GM03348 (cell line): Measurements from ENCODE around the gene GLRX3.

Source experiments
- DNase-seq: peaks from one replicate; pipeline ENCODE4 v3.0.0; 2012; ENCODE audit warnings: low spot score

Gene GLRX3

GRCh38 chr10:130137659-130138478, 1.7 kb downstream of the GLRX3 start:
- DNase-seq: no peak

- DNase-seq: peak; percentile 40
Measured at GRCh38 chr10:130138479-130138866, 2.3 kb downstream of the GLRX3 start.

- DNase-seq: no peak
Measured at GRCh38 chr10:130140425-130140824, 4.2 kb downstream of the GLRX3 start.

GRCh38 chr10:130141038-130141437, 4.8 kb downstream of the GLRX3 start:
- DNase-seq: no peak

GRCh38 chr10:130141460-130141859, 5.3 kb downstream of the GLRX3 start:
- DNase-seq: no peak

- no peak for DNase-seq
Measured at GRCh38 chr10:130141878-130142277, 5.7 kb downstream of the GLRX3 start.

GRCh38 chr10:130146042-130146441, 9.9 kb downstream of the GLRX3 start:
- DNase-seq: no peak

- no peak for DNase-seq
Measured at GRCh38 chr10:130159192-130159794, 23.1 kb downstream of the GLRX3 start.

- DNase-seq: no peak
Measured at GRCh38 chr10:130160775-130161174, 24.6 kb downstream of the GLRX3 start.

- no peak for DNase-seq
Measured at GRCh38 chr10:130161331-130161730, 25.1 kb downstream of the GLRX3 start.

GRCh38 chr10:130167193-130167592, 31.0 kb downstream of the GLRX3 start:
- DNase-seq: no peak

GRCh38 chr10:130167707-130168106, 31.5 kb downstream of the GLRX3 start:
- DNase-seq: no peak

GRCh38 chr10:130169136-130169859, 33.1 kb downstream of the GLRX3 start:
- no peak for DNase-seq

GRCh38 chr10:130171196-130171595, 35.0 kb downstream of the GLRX3 start:
- no peak for DNase-seq

- no peak for DNase-seq
Measured at GRCh38 chr10:130174328-130174727, 38.1 kb downstream of the GLRX3 start.

- no peak for DNase-seq
Measured at GRCh38 chr10:130175074-130175473, 38.9 kb downstream of the GLRX3 start.

- DNase-seq: no peak
Measured at GRCh38 chr10:130177250-130177649, 41.1 kb downstream of the GLRX3 start.

GRCh38 chr10:130179640-130180039, 43.4 kb downstream of the GLRX3 start:
- no peak for DNase-seq

GRCh38 chr10:130180416-130180815, 44.2 kb downstream of the GLRX3 start:
- no peak for DNase-seq

- no peak for DNase-seq
Measured at GRCh38 chr10:130181858-130182257, 45.7 kb downstream of the GLRX3 start.

GRCh38 chr10:130185591-130185990, 49.4 kb downstream of the GLRX3 start:
- no peak for DNase-seq

GRCh38 chr10:130188195-130189175, 52.3 kb downstream of the GLRX3 start:
- DNase-seq: no peak
